Activated naive CD4-positive, alpha-beta T cell treated with anti-CD3 and anti-CD28 coated beads, Interleukin-2, amount 50 U/mL, for 72 hours (primary cell): ENCODE measurements around the gene CCL4. TPM values are rescaled to one million over a fixed set of nuclear protein-coding genes. Genes with fewer than 3 reads are reported as not detected.
"Not testable (repeated sequence)": the region's sequence is repeated elsewhere in the genome, so short reads cannot be mapped to it uniquely, and the experiment has no call there.

Experiments
- ATAC-seq, 2 donors: fragments of 150-1000 bp; cut with Tn5 transposase; 2 replicates each; pipeline ENCODE4 v1.10.0; 2021; ENCODE audit warnings: mild to moderate bottlenecking in 2 of 2, moderate library complexity in 2 of 2
- DNase-seq, 2 donors: peaks; one replicate each; pipeline ENCODE4 v3.0.0; 2021 to 2022; ENCODE audit warnings: low spot score in 2 of 2
- H3K27ac Mint-ChIP-seq, 2 donors: one replicate each; pipeline ENCODE4 v1.8.0; 2022; ENCODE audit warnings: mild to moderate bottlenecking in 2 of 2, mixed read lengths in 2 of 2
- H3K36me3 Mint-ChIP-seq, 2 donors: one replicate each; pipeline ENCODE4 v1.8.0; 2022; ENCODE audit warnings: mixed read lengths in 2 of 2
- H3K9me3 Mint-ChIP-seq, 2 donors: one replicate each; pipeline ENCODE4 v1.8.0; 2022; ENCODE audit warnings: mixed read lengths in 2 of 2
- total RNA-seq, 2 donors: library from RNA; stranded (reverse); gene quantifications; one replicate each; pipeline ENCODE4 v1.2.3, GENCODE V29; 2022

Gene CCL4
- total RNA-seq, 2 donors from 2014 or later: 22.9 to 65.8 TPM

- Mint-ChIP-seq H3K36me3 (no peaks in the 10 kb centered on the region), H3K27ac (no peak overlapping the region), H3K9me3 (no peaks in the 10 kb centered on the region)
- DNase-seq (no peak), ATAC-seq (no peak)
Measured at GRCh38 chr17:36105781-36106492, 2.3 kb downstream of the CCL4 start.

GRCh38 chr17:36106493-36106835, 2.8 kb downstream of the CCL4 start:
- no peaks in the 10 kb centered on the region for H3K36me3 Mint-ChIP-seq
- no peak overlapping the region for H3K27ac Mint-ChIP-seq
- DNase-seq (no peak), ATAC-seq (no peak)
- no peaks in the 10 kb centered on the region for H3K9me3 Mint-ChIP-seq

- H3K9me3 Mint-ChIP-seq: peaks cover 0 to 8% of the 10 kb centered on the region in 2 donors
- H3K27ac Mint-ChIP-seq: no peak overlapping the region
- no peak for DNase-seq
- peaks cover 0 to 9% of the 10 kb centered on the region in 2 donors for H3K36me3 Mint-ChIP-seq
- no peak for ATAC-seq
Measured at GRCh38 chr17:36107660-36108059, 4.0 kb downstream of the CCL4 start.

- DNase-seq, ATAC-seq, H3K27ac Mint-ChIP-seq: not testable (repeated sequence)
- Mint-ChIP-seq H3K36me3 (peaks cover 0 to 14% of the 10 kb centered on the region in 2 donors), H3K9me3 (peaks cover 0 to 12% of the 10 kb centered on the region in 2 donors)
Measured at GRCh38 chr17:36108265-36108664, 4.6 kb downstream of the CCL4 start.

- Mint-ChIP-seq H3K9me3 (peaks cover 0 to 17% of the 10 kb centered on the region in 2 donors), H3K27ac (no peak overlapping the region), H3K36me3 (peaks cover 0 to 14% of the 10 kb centered on the region in 2 donors)
- no peak for ATAC-seq
- no peak for DNase-seq
Measured at GRCh38 chr17:36111068-36111490, 7.5 kb downstream of the CCL4 start.

- ATAC-seq (no peak), DNase-seq (no peak)
- H3K9me3 Mint-ChIP-seq: peaks cover 0 to 17% of the 10 kb centered on the region in 2 donors
- H3K27ac Mint-ChIP-seq: no peak overlapping the region
- peaks cover 0 to 14% of the 10 kb centered on the region in 2 donors for H3K36me3 Mint-ChIP-seq
Measured at GRCh38 chr17:36112572-36112971, 8.9 kb downstream of the CCL4 start.

- H3K27ac Mint-ChIP-seq, ATAC-seq, DNase-seq: not testable (repeated sequence)
- H3K9me3 Mint-ChIP-seq: peaks cover 0 to 17% of the 10 kb centered on the region in 2 donors
- H3K36me3 Mint-ChIP-seq: peaks cover 0 to 14% of the 10 kb centered on the region in 2 donors
Measured at GRCh38 chr17:36113131-36113530, 9.5 kb downstream of the CCL4 start.

GRCh38 chr17:36114971-36115648, 11.5 kb downstream of the CCL4 start:
- H3K27ac Mint-ChIP-seq, DNase-seq, ATAC-seq: not testable (repeated sequence)
- Mint-ChIP-seq H3K36me3 (peaks cover 0 to 14% of the 10 kb centered on the region in 2 donors), H3K9me3 (peaks cover 0 to 17% of the 10 kb centered on the region in 2 donors)

GRCh38 chr17:36115649-36115977, 12.0 kb downstream of the CCL4 start:
- Mint-ChIP-seq H3K36me3 (peaks cover 0 to 14% of the 10 kb centered on the region in 2 donors), H3K9me3 (peaks cover 0 to 17% of the 10 kb centered on the region in 2 donors)
- H3K27ac Mint-ChIP-seq, ATAC-seq, DNase-seq: not testable (repeated sequence)

GRCh38 chr17:36117505-36118382, 14.1 kb downstream of the CCL4 start:
- ATAC-seq: peak; percentile 85 to 89
- DNase-seq: peak in 1 of 2 donors; percentile 34
- Mint-ChIP-seq H3K27ac (no peak overlapping the region), H3K36me3 (peaks cover 0 to 4% of the 10 kb centered on the region in 2 donors), H3K9me3 (peaks cover 0 to 7% of the 10 kb centered on the region in 2 donors)

- no peak for ATAC-seq
- Mint-ChIP-seq H3K36me3 (no peaks in the 10 kb centered on the region), H3K27ac (no peak overlapping the region), H3K9me3 (peaks cover 0 to 5% of the 10 kb centered on the region in 2 donors)
- DNase-seq: no peak
Measured at GRCh38 chr17:36118477-36119353, 15.1 kb downstream of the CCL4 start.

GRCh38 chr17:36120221-36120620, 16.6 kb downstream of the CCL4 start:
- Mint-ChIP-seq H3K9me3 (no peaks in the 10 kb centered on the region), H3K27ac (no peak overlapping the region), H3K36me3 (peaks cover 0 to 3% of the 10 kb centered on the region in 2 donors)
- no peak for DNase-seq
- ATAC-seq: no peak

- H3K9me3 Mint-ChIP-seq, DNase-seq, H3K27ac Mint-ChIP-seq, ATAC-seq: not testable (repeated sequence)
- peaks cover 6 to 12% of the 10 kb centered on the region in 2 donors for H3K36me3 Mint-ChIP-seq
Measured at GRCh38 chr17:36121099-36121498, 17.5 kb downstream of the CCL4 start.

GRCh38 chr17:36123431-36123830, 19.8 kb downstream of the CCL4 start:
- ATAC-seq: no peak
- Mint-ChIP-seq H3K9me3 (peaks cover 8 to 14% of the 10 kb centered on the region in 2 donors), H3K36me3 (peaks cover 6 to 24% of the 10 kb centered on the region in 2 donors), H3K27ac (no peak overlapping the region)
- no peak for DNase-seq

- no peak for ATAC-seq
- H3K9me3 Mint-ChIP-seq: peaks cover 8 to 14% of the 10 kb centered on the region in 2 donors
- no peak for DNase-seq
- peaks cover 6 to 24% of the 10 kb centered on the region in 2 donors for H3K36me3 Mint-ChIP-seq
- H3K27ac Mint-ChIP-seq: no peak overlapping the region
Measured at GRCh38 chr17:36124879-36125824, 21.5 kb downstream of the CCL4 start.
